ENCODE measurements around the gene LRRC4C.

DNA sequence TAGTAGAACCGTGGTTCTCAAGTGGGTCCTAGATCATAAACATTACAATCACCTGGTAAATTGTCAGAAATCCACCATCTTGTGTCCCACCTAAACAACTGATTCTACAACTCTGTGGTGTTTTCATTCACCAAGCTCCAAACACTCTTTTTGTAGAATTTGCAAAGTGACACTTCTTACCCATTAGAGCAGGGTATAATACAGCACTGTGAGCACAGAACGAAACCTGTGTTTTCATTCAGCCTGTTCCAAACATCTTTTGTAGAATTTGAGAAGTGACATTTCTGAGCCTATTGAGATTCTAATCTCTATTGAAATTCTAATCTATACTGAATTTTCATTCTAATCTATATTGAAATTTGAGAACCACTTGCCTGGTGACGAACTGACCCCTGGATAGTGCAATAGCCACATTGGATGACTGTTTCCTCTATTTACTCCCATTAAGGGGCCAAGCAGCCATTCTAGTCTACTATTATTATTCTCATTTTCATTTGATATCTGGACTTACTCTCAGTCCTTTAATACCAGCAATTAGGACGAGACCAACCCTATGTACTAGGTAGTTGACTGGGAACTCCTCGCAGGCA lies 616.6 kb downstream of the LRRC4C start:
- TF ChIP-seq, protein P1, sequence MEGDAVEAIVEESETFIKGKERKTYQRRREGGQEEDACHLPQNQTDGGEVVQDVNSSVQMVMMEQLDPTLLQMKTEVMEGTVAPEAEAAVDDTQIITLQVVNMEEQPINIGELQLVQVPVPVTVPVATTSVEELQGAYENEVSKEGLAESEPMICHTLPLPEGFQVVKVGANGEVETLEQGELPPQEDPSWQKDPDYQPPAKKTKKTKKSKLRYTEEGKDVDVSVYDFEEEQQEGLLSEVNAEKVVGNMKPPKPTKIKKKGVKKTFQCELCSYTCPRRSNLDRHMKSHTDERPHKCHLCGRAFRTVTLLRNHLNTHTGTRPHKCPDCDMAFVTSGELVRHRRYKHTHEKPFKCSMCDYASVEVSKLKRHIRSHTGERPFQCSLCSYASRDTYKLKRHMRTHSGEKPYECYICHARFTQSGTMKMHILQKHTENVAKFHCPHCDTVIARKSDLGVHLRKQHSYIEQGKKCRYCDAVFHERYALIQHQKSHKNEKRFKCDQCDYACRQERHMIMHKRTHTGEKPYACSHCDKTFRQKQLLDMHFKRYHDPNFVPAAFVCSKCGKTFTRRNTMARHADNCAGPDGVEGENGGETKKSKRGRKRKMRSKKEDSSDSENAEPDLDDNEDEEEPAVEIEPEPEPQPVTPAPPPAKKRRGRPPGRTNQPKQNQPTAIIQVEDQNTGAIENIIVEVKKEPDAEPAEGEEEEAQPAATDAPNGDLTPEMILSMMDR (IDR thresholded peaks at IDR 0.05): no peak
- TF ChIP-seq ZFX (IDR thresholded peaks at IDR 0.05; ENCODE audit: borderline replicate concordance): no peak

Measured in 22Rv1 (cell line).